ENCODE results near the gene TNS4.

TNS4 gene

GRCh38 chr17:40520991-40521453 lies 19.6 kb upstream of the TNS4 start:
- in situ Hi-C loops (cut with MboI; ENCODE audit: low sequenced_read_pairs) = no loop called here

GRCh38 chr17:40519089-40519775 lies 17.8 kb upstream of the TNS4 start:
- in situ Hi-C loops (cut with MboI; ENCODE audit: low sequenced_read_pairs) = no loop called here

- in situ Hi-C loops (cut with MboI; ENCODE audit: low sequenced_read_pairs) = no loop called here
Observed at GRCh38 chr17:40518401-40519088, 17.1 kb upstream of the TNS4 start.

GRCh38 chr17:40517981-40518380 lies 16.6 kb upstream of the TNS4 start:
- in situ Hi-C loops (cut with MboI; ENCODE audit: low sequenced_read_pairs) = no loop called here

- in situ Hi-C loops (cut with MboI; ENCODE audit: low sequenced_read_pairs) = no loop called here
Observed at GRCh38 chr17:40517286-40517662, 15.9 kb upstream of the TNS4 start.

GRCh38 chr17:40516581-40517285 lies 15.3 kb upstream of the TNS4 start:
- in situ Hi-C loops (cut with MboI; ENCODE audit: low sequenced_read_pairs) = no loop called here

GRCh38 chr17:40515491-40516041 lies 14.1 kb upstream of the TNS4 start:
- in situ Hi-C loops (cut with MboI; ENCODE audit: low sequenced_read_pairs) = no loop called here

- in situ Hi-C loops (cut with MboI; ENCODE audit: low sequenced_read_pairs) = no loop called here
Observed at GRCh38 chr17:40515011-40515410, 13.6 kb upstream of the TNS4 start.

- in situ Hi-C loops (cut with MboI; ENCODE audit: low sequenced_read_pairs) = no loop called here
Observed at GRCh38 chr17:40514013-40514875, 12.8 kb upstream of the TNS4 start.

- in situ Hi-C loops (cut with MboI; ENCODE audit: low sequenced_read_pairs) = no loop called here
Observed at GRCh38 chr17:40511667-40512220, 10.3 kb upstream of the TNS4 start.

- in situ Hi-C loops (cut with MboI; ENCODE audit: low sequenced_read_pairs) = no loop called here
Observed at GRCh38 chr17:40511136-40511535, 9.7 kb upstream of the TNS4 start.

- in situ Hi-C loops (cut with MboI; ENCODE audit: low sequenced_read_pairs) = no loop called here
Observed at GRCh38 chr17:40510328-40510648, 8.9 kb upstream of the TNS4 start.

GRCh38 chr17:40509626-40510327 lies 8.4 kb upstream of the TNS4 start:
- in situ Hi-C loops (cut with MboI; ENCODE audit: low sequenced_read_pairs) = no loop called here

GRCh38 chr17:40506786-40507185 lies 5.4 kb upstream of the TNS4 start:
- in situ Hi-C loops (cut with MboI; ENCODE audit: low sequenced_read_pairs) = no loop called here

GRCh38 chr17:40503154-40503553 lies 1.7 kb upstream of the TNS4 start:
- in situ Hi-C loops (cut with MboI; ENCODE audit: low sequenced_read_pairs) = no loop called here

GRCh38 chr17:40502716-40503115 lies 1.3 kb upstream of the TNS4 start:
- in situ Hi-C loops (cut with MboI; ENCODE audit: low sequenced_read_pairs) = no loop called here

GRCh38 chr17:40500709-40501108 lies 714 bp downstream of the TNS4 start:
- in situ Hi-C loops (cut with MboI; ENCODE audit: low sequenced_read_pairs) = no loop called here

- in situ Hi-C loops (cut with MboI; ENCODE audit: low sequenced_read_pairs) = no loop called here
Observed at GRCh38 chr17:40500190-40500589, 1.2 kb downstream of the TNS4 start.

GRCh38 chr17:40499551-40500189 lies 1.8 kb downstream of the TNS4 start:
- in situ Hi-C loops (cut with MboI; ENCODE audit: low sequenced_read_pairs) = no loop called here
